HG03442 (cell line): ENCODE results near the gene DPP10.

Experiments
- ATAC-seq: cut with Tn5 transposase; IDR thresholded peaks from one replicate; pipeline ENCODE4 v1.9.1; 2021; ENCODE audit warnings: mild to moderate bottlenecking, moderate library complexity; ENCODE audit not compliant: unreplicated experiment

Gene DPP10

DNA sequence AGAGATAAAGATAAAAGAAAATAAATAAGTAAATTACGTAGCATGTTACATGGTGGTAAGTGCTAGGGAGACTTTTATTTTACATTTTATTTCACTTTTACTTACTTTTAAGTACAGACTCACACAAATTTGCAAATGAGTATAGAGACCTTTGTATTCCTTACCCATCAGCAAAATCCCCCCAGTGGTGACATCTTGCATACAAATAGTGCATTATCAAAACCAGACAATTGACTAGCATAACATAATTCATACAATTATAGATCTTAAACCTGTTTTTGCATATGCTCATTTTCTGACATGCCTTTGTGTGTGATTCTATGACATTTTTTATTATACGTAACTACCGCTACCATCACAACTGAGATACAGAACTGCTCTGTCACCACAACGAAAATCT is 1099.4 kb downstream of the DPP10 start:
- ATAC-seq: no peak

DNA sequence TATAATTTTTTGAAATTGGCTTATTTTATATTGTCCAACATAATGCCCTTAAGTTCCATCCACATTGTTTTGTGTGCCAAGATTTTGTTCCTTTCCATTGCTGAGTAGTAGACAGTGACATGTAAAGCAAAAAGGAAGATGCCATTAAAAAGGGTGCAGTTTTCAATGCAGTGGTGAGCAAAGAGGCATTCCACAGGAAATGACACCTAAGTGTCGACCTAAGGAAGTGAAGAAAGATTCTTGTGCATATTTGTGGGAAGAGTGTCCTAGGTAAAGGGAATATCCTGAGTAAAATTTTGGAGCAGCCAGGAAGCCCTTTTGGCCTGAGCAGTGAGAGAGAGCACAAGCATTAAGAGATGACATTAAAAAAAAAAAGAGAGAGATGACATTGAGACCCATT is 1099.9 kb downstream of the DPP10 start:
- no peak for ATAC-seq

DNA sequence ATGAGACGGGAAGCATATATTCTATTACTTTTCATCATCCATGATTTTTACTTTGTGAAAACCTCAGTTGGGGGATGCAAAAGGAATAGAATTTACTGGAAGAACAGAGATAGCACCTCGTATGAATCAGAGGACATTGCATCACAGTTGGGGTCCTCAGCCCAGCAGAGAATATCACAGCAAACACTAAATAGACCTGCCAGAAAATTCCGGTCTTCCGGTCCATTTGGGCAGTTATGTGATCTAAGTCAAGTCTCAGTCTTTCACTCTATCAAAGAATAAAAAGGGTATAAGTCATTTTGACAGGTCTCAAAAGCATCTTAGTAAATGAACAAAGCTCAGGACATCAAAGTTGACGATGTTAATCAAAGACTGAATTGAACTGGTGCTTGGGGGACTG is 1100.6 kb downstream of the DPP10 start:
- no peak for ATAC-seq

DNA sequence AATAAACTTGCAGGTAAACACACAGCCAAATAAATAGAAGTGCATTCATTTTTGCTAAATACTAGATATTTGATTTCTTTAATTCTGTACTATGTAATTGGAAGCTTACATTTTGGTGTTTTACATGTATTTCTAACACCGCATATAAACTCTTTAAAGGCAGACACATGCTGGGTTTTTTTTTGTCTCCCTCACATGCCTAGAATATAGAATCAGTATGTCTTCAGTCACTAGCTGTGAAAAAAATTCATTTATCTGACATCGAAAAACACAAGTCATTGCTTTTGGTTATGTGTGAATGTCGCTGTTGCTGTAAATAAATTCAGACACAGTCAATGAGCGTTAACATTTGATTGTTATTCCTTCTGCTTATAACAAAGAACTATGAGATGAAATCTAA is 1101.0 kb downstream of the DPP10 start:
- ATAC-seq: no peak

DNA sequence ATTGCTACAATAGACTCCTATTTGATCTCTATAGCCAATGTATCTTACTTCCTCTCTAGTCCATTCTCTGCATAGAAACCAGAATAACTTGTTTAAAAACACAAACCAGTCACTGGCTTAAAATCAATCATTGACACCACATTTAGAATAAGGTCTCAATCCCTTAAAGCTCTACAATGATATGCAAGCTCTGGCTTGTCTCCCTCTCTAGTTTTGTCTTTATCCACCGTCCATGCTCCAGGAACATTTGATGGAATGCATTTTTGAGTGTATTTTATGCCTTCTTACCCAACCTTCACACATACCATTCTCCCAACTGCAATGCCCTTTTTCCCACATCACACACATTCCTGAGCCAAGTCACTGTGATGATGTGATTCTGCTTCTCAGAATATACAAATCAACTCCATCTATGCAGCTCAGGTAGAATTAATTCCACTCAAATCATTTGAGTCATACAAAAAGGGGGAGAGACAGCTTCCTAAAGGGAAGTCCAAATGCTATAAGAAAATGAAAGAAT is 1107.2 kb downstream of the DPP10 start:
- ATAC-seq: no peak

DNA sequence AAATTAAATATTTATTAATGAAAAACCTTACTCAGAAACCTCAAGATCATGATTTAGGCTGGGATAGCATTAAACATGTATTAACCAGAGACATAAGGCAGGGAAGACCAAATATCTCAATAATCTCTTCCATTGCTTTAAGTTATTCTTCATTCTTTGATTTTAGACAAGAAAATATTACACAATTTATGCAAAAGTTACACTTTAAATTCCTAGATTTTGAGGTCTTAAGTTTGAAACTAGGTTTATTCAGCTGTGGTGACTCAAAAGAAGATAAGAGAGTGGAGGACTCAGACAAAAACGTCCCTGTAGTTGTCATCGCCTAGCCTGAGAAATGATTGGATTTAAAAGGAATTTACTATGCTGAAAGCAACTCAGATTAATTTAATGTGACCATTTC is 1110.3 kb downstream of the DPP10 start:
- no peak for ATAC-seq

- ATAC-seq: no peak
Observed at GRCh38 chr2:115554153-115554552, 1111.7 kb downstream of the DPP10 start.

DNA sequence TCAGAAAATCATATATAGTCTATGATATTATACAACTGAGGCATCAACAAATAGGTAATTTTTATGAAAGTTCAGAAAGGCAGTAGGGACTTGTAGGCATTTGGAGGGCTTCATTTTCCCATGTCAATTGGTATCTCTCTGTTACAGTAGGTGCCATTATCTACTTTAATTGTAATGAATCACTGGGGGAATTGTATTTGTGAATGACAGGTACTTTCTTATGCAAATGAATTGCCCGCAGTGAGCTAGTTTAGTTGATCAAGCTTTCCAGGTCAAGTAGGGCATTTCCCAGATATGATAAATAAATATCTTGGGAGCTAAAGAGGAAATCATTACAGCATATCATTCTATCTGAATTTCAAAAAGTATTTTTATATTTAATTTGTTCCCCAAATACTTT is 1116.3 kb downstream of the DPP10 start:
- no peak for ATAC-seq

DNA sequence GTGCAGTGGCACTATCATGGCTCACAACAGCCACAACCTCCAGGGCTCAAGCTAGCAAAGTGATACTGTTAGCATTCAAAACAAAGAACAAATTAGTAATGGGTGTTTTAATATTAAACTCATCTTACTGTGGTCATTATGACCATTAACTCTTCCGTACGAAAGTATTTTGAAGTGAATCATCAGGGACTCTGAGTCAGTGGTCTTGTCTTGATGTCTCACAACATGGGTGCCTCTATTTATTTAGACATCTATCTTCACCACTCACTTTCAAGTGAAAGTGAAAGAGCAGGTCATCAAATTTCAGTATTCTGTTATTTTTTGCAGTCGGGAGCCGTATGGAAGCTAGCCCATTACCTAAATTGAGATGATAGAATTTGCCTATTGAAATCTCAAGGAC is 1118.2 kb downstream of the DPP10 start:
- no peak for ATAC-seq

- ATAC-seq: no peak
Observed at GRCh38 chr2:115568643-115569042, 1126.2 kb downstream of the DPP10 start.

DNA sequence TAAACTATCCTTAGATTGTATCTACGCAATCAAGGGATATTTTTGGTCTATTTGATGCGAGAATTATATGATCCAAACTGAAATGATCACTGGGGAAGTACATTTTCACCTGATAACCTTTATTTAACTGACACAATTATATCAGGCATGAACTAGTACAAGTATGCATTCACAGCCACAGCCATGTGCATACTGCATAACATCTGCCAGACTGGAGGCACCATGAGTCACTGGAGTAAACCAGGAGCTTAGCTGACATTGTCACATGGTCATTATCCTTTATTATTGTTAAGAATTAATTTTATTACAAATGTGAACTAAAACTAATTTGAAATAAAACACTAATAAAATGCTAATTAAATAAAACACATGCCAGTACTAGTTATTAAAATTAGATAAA is 1127.1 kb downstream of the DPP10 start:
- no peak for ATAC-seq

DNA sequence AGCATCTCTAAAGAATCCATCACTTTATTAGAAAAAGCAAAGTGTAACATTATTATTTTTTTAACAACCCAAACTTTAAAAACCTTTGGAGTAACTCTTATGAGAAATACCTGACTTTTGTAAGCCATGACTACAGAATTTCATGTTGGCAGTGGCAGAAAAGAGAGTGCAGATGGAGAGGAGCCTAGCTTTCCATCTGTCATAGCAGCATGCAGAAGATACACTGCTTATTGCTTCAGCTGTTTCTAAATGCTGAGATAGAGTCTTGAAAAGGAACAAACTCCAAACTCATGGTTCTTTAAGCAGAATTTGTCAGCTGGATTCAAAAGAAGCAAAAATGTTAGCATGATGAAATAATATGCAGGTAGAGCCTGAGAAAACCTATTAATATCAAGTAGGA is 1130.3 kb downstream of the DPP10 start:
- ATAC-seq: no peak

DNA sequence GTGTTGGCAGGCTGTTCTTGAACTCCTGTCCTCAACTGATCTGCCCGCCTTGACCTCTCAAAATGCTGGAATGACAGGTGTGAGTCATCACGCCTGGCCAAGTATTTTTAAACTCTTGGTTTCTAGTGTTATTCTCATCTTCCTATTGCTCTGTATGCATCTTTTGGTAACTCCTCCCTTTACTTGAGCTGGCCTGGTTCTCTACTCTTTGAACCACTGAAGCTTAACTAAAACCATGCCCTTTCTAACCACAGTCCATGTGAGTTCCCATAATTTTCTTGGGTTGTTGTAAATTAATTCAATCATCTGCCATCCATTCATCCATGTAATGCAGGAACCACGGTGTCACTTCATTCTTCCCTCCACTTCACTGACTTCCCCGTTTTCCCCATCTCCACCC is 1131.3 kb downstream of the DPP10 start:
- ATAC-seq: no peak

DNA sequence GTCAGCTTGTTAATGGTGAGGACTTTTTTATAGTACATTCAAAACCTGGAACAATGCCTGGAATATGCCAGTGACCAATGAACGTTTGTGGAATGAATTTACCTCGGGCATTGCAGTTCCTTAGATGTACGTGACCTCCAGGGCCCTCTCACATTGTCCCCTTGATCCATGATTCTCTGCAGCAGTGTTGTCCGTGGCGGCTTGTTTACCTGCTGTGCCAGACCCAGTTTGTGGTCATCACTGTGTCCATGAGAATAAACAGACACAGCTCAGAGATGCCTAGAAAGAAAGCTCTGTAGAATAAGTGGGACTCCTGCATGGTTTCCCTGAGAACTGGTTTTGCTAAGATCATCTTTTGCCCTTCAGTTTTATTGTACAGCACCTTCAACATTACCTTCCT is 1132.2 kb downstream of the DPP10 start:
- no peak for ATAC-seq

GRCh38 chr2:115580784-115581183 is 1138.3 kb downstream of the DPP10 start:
- no peak for ATAC-seq

- no peak for ATAC-seq
Observed at GRCh38 chr2:115584507-115584906, 1142.1 kb downstream of the DPP10 start.

GRCh38 chr2:115596659-115597375 is 1154.4 kb downstream of the DPP10 start:
- no peak for ATAC-seq

DNA sequence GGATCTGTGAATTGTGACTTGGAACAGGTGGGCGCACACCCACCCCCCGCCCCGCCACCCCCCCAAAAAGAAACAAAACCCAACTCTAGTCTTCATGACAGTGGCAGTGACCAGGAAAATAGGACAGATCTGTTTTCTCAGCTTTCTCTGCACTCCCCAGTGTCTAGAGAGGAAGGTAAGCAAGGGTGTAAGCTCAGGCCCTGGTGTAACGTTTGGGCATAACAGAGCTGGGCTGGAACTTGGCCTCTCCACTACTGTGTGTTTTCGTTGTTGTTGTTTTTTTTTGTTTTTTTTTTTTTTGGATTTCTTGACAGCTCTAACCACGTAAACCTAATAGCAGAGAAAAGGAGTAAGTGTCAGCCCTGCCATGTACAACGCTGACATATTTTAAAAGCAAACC is 1160.8 kb downstream of the DPP10 start:
- ATAC-seq: no peak

GRCh38 chr2:115606350-115606749 is 1163.9 kb downstream of the DPP10 start:
- no peak for ATAC-seq

- ATAC-seq: no peak
Observed at GRCh38 chr2:115609978-115610377, 1167.5 kb downstream of the DPP10 start.

DNA sequence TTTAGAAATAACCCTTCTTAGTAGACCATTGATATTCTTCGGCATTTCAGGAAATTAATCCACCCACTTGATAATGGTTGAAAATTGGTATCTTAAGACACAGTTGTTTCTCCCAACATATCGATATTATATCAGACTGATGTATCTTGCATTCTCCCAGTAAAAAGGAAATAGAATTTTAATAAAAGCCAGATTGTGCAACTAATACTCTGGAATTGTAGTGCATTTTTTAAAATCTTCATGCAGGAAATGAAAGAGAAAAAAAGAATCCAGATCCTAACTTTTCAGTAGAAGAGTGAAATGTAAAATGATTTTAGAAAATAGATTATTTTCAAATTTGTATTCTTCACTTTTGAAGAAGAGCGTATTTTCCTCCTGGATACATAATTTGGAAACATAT is 1168.4 kb downstream of the DPP10 start:
- ATAC-seq: no peak

- ATAC-seq: no peak
Observed at GRCh38 chr2:115624332-115624731, 1181.9 kb downstream of the DPP10 start.

DNA sequence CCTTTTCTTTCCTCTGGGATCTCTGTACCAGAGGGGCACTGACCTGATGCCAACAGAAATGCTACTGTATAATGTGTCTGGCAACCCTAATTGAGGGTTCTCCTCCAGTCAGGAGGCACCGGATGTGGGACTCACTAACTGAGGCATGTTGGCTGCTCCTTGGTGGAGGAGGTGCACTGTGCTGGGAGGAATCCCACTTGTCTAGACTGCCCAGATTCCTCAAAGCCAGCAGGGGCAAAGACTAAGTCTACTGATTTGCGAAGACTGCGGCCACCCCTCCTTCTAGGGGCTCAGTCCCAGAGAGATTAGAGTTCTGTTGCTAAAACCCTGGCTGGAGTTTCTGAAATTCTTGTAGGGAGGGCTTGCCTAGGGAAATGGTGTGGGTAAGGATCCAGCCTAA is 1192.1 kb downstream of the DPP10 start:
- ATAC-seq: no peak
